ENCODE measurements around the gene VPS8. TPM values are rescaled to one million over a fixed set of nuclear protein-coding genes. Genes with fewer than 3 reads are reported as not detected.
A peak's percentile ranks its signal among the peaks of the same experiment; 100 is the strongest.

Gene VPS8
- total RNA-seq, 1 experiment from 2014 or later: 39.7 TPM

- H4K8ac ChIP-seq (replicated peaks; ENCODE audit: insufficient read length, low read depth, low read length): no peak overlapping the region
- no peak overlapping the region for H3K56ac ChIP-seq (ENCODE audit: insufficient read length, low read depth, low read length)
- H2BK15ac ChIP-seq (ENCODE audit: low read depth, low read length): no peak overlapping the region
- TF ChIP-seq CTCF (conservative IDR thresholded peaks at IDR 0.05): no peak
- no peak overlapping the region for H3K23ac ChIP-seq (ENCODE audit: insufficient read length, low read depth, low read length)
- no peak overlapping the region for H3T11ph ChIP-seq (ENCODE audit: low read length)
- H3K9me3 ChIP-seq (ENCODE audit: control insufficient read depth, low read depth, low read length): no peaks in the 10 kb centered on the region
- no peak overlapping the region for H3K14ac ChIP-seq (ENCODE audit: insufficient read depth, low read length)
- H2BK5ac ChIP-seq (ENCODE audit: insufficient read length, low read length): no peak overlapping the region
- no peaks in the 10 kb centered on the region for H3K27me3 Mint-ChIP-seq (ENCODE audit: low read depth)
- no peak overlapping the region for H2AK5ac ChIP-seq (ENCODE audit: insufficient read length, low read length)
- no peak overlapping the region for H3K27ac ChIP-seq (ENCODE audit: insufficient read length, low read depth, low read length)
- H3K4me2 ChIP-seq (ENCODE audit: insufficient read depth, insufficient read length, low read length): no peak overlapping the region
- H2BK12ac ChIP-seq (ENCODE audit: insufficient read length, low read depth, low read length): no peak overlapping the region
- no peak overlapping the region for H2AFZ ChIP-seq (ENCODE audit: low read length)
- 0 out of 7 replicates have a peak overlapping the region, but pooled peaks of 1 of the 3 experiments have one; percentile 16 for H3K27ac Mint-ChIP-seq
- no peak overlapping the region for H3K18ac ChIP-seq (ENCODE audit: insufficient read length, low read depth, low read length)
- WGBS (ENCODE audit: extremely low coverage, insufficient read length, low lambda C conversion rate): no CpG with 5 or more reads among the region's 4 CpGs
- no peak overlapping the region for H3K4me3 Mint-ChIP-seq
- peaks cover 0 to 8% (median 0%) of the 10 kb centered on the region in 3 experiments; a peak in 3 of 7 replicates for H3K36me3 Mint-ChIP-seq (ENCODE audit: insufficient read depth in 1 of 3, low read depth in 3 of 3)
- H3K79me2 ChIP-seq (ENCODE audit: insufficient read depth, low read length): no peaks in the 10 kb centered on the region
- no peaks in the 10 kb centered on the region for H3K23me2 ChIP-seq (ENCODE audit: insufficient read length, low read depth, low read length, poor library complexity, severe bottlenecking)
- no peak for DNase-seq
- no peaks in the 10 kb centered on the region for H4K20me1 ChIP-seq (ENCODE audit: control insufficient read depth, insufficient read depth, insufficient read length)
- H3K9me3 Mint-ChIP-seq: no peaks in the 10 kb centered on the region
- H3K9ac ChIP-seq (ENCODE audit: extremely low read depth, insufficient read length, low read length): no peak overlapping the region
- no peaks in the 10 kb centered on the region for H3K4me1 ChIP-seq (ENCODE audit: insufficient read depth, low read length)
- H4K91ac ChIP-seq (ENCODE audit: insufficient read length, low read depth, low read length): no peak overlapping the region
- H3K4ac ChIP-seq (ENCODE audit: low read depth, low read length): no peak overlapping the region
- no peak overlapping the region for H2BK20ac ChIP-seq (ENCODE audit: low read depth, low read length, poor library complexity, severe bottlenecking)
- no peak overlapping the region for H4K5ac ChIP-seq (ENCODE audit: insufficient read length, low read depth, low read length)
- H3K27me3 ChIP-seq (ENCODE audit: insufficient read depth, low read length): no peaks in the 10 kb centered on the region
- H2BK120ac ChIP-seq (ENCODE audit: low read depth, low read length, poor library complexity, severe bottlenecking): no peak overlapping the region
- H3K79me1 ChIP-seq (ENCODE audit: insufficient read depth, low read depth, low read length, poor library complexity, severe bottlenecking): no peaks in the 10 kb centered on the region
- no peaks in the 10 kb centered on the region for H3K4me1 Mint-ChIP-seq
Measured at GRCh38 chr3:184848934-184849333, 37.0 kb downstream of the VPS8 start.
